HG02759 (cell line): Measurements from ENCODE around the gene TDRKH.
"Not testable (repeated sequence)": the region's sequence is repeated elsewhere in the genome, so short reads cannot be mapped to it uniquely, and the experiment has no call there.

ENCODE experiments used
- ATAC-seq: cut with Tn5 transposase; IDR thresholded peaks from one replicate; pipeline ENCODE4 v1.9.1; 2021; ENCODE audit warnings: mild to moderate bottlenecking, moderate library complexity; ENCODE audit not compliant: unreplicated experiment

Gene TDRKH

DNA sequence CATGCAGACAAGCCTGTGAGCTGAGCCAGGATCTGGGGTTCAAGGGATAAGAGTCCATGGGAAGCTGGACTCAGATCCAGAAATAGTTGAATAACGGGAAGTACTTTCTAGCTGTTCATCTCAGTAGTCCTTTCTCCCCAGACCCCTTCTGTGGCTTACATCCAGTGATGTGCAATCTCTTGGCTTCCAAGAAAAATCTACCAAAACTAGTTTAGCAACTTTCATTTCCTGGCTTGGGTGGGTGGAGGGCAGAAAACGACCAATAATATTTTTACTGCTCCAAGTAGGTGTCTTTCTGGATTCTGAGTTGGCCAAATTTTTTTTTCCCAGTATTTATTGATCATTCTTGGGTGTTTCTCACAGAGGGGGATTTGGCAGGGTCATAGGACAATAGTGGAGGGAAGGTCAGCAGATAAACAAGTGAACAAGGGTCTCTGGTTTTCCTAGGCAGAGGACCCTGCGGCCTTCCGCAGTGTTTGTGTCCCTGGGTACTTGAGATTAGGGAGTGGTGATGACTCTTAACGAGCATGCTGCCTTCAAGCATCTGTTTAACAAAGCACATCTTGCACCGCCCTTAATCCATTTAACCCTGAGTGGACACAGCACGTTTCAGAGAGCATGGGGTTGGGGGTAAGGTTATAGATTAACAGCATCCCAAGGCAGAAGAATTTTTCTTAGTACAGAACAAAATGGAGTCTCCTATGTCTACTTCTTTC, 21.8 kb downstream of the TDRKH start:
- ATAC-seq: not testable (repeated sequence)

GRCh38 chr1:151763990-151764389, 26.3 kb downstream of the TDRKH start:
- ATAC-seq: no peak

DNA sequence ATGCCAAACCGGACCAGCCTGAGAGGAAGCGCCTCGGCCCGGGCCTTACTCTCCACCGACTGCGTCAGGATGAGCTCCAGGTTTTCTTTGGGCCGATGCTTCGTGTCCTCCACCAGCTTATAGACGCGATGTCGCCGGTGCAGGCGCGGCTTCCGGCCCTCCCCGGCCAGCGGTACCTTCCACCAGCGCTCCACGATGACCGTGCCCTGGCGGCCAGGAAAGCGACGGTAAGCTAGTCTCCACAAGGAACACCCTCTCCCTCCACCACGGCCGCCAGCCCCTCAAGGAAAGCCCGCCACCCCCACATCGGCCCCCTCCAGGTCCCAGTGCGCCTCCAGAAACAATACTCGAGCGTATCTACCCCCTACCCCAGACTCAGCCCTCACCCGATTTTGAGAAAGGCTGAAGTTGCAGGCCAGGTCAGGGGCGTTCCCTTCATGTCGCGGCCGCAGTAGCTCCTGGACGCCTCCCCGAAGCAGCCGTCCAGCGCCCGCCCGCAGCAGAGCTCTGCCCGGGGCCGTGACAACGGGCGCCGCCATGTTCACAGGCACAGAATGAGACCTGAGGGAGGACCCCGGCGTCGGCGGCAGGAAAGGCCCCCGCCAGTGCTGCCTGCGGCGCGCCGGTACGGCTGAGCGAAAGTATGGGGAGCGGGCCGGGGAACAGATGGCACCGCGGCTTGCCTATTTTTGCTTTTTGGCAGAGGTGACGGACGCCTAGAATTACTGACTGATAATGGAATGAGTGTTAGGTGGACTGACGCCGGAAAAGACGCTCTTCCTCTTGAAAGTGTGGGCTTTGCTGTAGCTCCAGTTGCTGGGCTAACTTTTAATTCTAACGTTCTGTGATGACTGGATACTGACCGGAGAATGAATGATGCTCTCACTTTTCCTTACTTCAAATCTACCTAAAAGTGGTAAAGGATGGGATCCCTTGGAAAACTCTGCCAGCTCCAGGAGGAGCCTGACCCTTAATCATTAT, 27.1 kb downstream of the TDRKH start, which contains the start of gene MRPL9:
TSS of gene MRPL9 (minus strand) at position 556 of the 981 bp plus-strand sequence. CDS start at position 539, 17 bp downstream.
- peak; percentile 98 for ATAC-seq

GRCh38 chr1:151760597-151761385, 29.5 kb downstream of the TDRKH start:
- ATAC-seq: no peak

- no peak for ATAC-seq
These were observed 31.1 kb downstream of the TDRKH start for GRCh38 chr1:151759241-151759640.

GRCh38 chr1:151756291-151756690, 34.0 kb downstream of the TDRKH start:
- no peak for ATAC-seq

DNA sequence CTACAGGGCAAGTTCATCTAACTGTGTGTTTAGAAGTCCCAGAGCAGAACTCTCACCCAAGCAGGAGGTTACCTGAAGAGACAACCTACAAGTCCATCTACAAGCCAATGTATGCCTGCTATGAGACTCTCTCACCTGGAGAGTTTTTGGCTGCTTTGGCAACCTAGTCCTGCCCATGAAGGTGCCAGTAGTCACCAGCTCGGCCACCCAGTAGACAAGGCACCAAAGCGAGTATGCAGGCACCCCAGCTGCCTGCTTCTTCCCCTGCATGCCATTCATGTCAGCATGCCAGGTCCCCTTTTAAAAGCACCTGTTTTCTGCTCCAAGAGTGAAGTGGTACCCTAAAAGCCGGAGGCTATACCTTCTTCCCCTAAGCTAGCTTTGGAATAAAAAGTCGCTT, 48.8 kb downstream of the TDRKH start:
- ATAC-seq: no peak

- no peak for ATAC-seq
These were observed 50.5 kb downstream of the TDRKH start for GRCh38 chr1:151739590-151740355.

DNA sequence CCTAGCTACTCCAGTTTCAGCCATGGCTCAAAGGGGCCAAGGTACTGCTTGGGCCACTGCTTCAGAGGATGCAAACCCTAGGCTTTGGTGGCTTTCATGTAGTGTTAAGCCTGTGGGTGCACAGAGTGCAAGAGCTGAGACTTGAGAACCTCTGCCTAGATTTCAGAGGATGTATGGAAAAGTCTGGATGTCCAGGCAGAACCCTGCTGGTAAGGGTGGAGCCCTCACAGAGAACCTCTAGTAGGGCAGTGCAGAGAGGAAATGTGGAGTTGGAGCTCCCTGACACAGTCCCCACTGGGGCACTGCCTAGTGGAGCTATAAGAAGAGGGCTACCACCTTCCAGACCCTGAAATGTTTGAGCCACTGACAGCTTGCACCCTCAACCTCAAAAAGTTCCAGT, 52.8 kb downstream of the TDRKH start:
- no peak for ATAC-seq

- ATAC-seq: no peak
These were observed 53.3 kb downstream of the TDRKH start for GRCh38 chr1:151737026-151737425.

DNA sequence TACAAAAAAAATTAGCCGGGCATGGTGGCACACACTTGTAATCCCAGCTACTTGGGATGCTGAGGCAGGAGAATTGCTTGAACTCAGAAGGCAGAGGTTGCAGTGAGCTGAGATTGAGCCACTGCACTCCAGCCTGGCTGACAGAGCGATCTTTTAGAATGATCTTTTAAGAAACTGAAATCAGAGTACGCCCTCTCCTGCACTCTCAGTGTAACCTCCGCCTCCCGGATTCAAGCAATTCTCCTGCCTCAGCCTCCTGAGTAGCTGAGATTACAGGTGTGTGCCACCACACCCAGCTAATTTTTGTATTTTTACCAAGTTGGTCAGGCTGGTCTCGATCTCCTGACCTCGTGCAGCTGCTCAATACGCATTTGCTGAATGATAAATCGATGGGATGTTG, 56.3 kb downstream of the TDRKH start:
- ATAC-seq: not testable (repeated sequence)

DNA sequence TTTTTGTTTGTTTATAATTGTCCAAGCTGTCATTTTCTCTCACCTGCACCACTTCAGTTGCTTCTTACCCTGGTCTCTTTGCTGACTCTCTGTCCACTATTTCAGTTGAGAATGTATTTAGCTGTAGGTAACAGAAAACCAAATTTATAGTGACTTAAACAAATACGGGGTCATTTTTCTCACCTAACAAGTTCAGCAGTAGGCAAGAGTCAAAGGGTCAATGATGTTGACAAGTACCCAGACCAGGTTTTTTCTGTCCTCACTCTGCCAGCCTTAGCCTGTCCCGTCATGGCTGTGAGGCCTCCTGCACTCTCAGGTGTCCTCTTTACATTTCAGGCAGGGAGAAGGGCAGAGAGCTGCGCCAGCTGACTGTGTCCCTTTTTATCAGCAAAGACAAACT, 57.2 kb downstream of the TDRKH start:
- ATAC-seq: no peak

DNA sequence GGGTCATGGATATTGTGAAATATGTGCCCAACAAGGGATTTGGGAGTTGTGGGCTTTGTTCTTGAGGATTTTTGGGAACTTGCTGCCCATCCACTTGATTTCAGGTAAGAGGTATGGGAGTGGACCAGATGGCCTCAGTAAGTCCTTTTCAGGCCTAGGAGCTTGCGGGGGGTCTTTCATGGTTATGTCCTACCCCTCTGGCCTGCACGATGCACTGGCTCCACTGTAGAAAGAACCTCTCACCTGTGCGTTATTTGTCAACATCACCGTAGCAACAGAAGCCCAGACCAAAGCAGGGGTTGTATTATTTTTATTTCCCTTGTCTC, 60.4 kb downstream of the TDRKH start:
- no peak for ATAC-seq

- ATAC-seq: no peak
These were observed 60.9 kb downstream of the TDRKH start for GRCh38 chr1:151729157-151729965.

- ATAC-seq: no peak
These were observed 61.9 kb downstream of the TDRKH start for GRCh38 chr1:151728151-151729054.

- ATAC-seq: no peak
These were observed 66.5 kb downstream of the TDRKH start for GRCh38 chr1:151723726-151724370.
